ENCODE results near the gene CROCC2. TPM values are rescaled to one million over a fixed set of nuclear protein-coding genes. Genes with fewer than 3 reads are reported as not detected.

CROCC2 gene
- polyA plus RNA-seq, 6 donors from 2014 or later = not detected

GRCh38 chr2:241030883-241031282 lies 124.7 kb downstream of the CROCC2 start:
- no peak for ATAC-seq (ENCODE audit: low read depth in 2 of 2)

GRCh38 chr2:241031436-241032165 lies 125.5 kb downstream of the CROCC2 start:
- ATAC-seq (ENCODE audit: low read depth in 2 of 2) = no peak
- Mint-ChIP-seq H3K4me1 (peaks cover 4 to 22% (median 9%) of the 10 kb centered on the region in 3 donors), H3K36me3 (peaks cover under 1 to 5% of the 10 kb centered on the region in 2 donors), H3K27me3 (peaks cover 0 to 4% (median 0%) of the 10 kb centered on the region in 3 donors), H3K9me3 (peaks cover 3 to 22% (median 9%) of the 10 kb centered on the region in 7 donors), H3K4me3 (peak overlapping the region in 2 of 8 donors; percentile 12 to 57), H3K27ac (peak overlapping the region in 5 of 6 donors; percentile 7 to 85 (median 52))
- no peak for DNase-seq

More at GRCh38 chr2:241030883-241031282, 124.7 kb downstream of the CROCC2 start:
- peak overlapping the region in 1 of 8 donors; percentile 25 for H3K4me3 Mint-ChIP-seq
- H3K9me3 Mint-ChIP-seq = peaks cover 6 to 27% (median 16%) of the 10 kb centered on the region in 7 donors
- peaks cover 0 to 4% (median 0%) of the 10 kb centered on the region in 3 donors for H3K27me3 Mint-ChIP-seq
- peak overlapping the region in 2 of 6 donors; percentile 20 to 45 for H3K27ac Mint-ChIP-seq
- peaks cover 5 to 12% of the 10 kb centered on the region in 2 donors for H3K36me3 Mint-ChIP-seq
- DNase-seq = no peak
- peaks cover 4 to 22% (median 9%) of the 10 kb centered on the region in 3 donors for H3K4me1 Mint-ChIP-seq

- Mint-ChIP-seq H3K27ac (peak overlapping the region in 5 of 6 donors; percentile 89 to 97 (median 93)), H3K4me3 (peak overlapping the region in 3 of 8 donors; percentile 15 to 62 (median 53)), H3K9me3 (peaks cover 0 to 3% (median under 1%) of the 10 kb centered on the region in 7 donors), H3K4me1 (peaks cover 8 to 34% (median 15%) of the 10 kb centered on the region in 3 donors), H3K36me3 (no peaks in the 10 kb centered on the region), H3K27me3 (peaks cover 0 to 4% (median 0%) of the 10 kb centered on the region in 3 donors)
- ATAC-seq (ENCODE audit: low read depth in 2 of 2) = no peak
- DNase-seq = no peak
Observed at GRCh38 chr2:241033336-241033987, 127.3 kb downstream of the CROCC2 start.

- Mint-ChIP-seq H3K9me3 (no peaks in the 10 kb centered on the region), H3K36me3 (no peaks in the 10 kb centered on the region), H3K27ac (peak overlapping the region in 4 of 6 donors; percentile 34 to 97 (median 93)), H3K27me3 (peaks cover 0 to 4% (median 0%) of the 10 kb centered on the region in 3 donors), H3K4me1 (peaks cover 8 to 38% (median 15%) of the 10 kb centered on the region in 3 donors), H3K4me3 (peak overlapping the region in 1 of 8 donors; percentile 53)
- DNase-seq (no peak), ATAC-seq (ENCODE audit: low read depth in 2 of 2) (no peak)
Observed at GRCh38 chr2:241033994-241034393, 127.9 kb downstream of the CROCC2 start.

- no peaks in the 10 kb centered on the region for H3K36me3 Mint-ChIP-seq
- DNase-seq = no peak
Observed at GRCh38 chr2:241034490-241035141, 128.5 kb downstream of the CROCC2 start.

GRCh38 chr2:241035142-241035817 lies 129.1 kb downstream of the CROCC2 start:
- peaks cover 8 to 45% (median 17%) of the 10 kb centered on the region in 3 donors for H3K4me1 Mint-ChIP-seq
- ATAC-seq (ENCODE audit: low read depth in 2 of 2) = peak in 1 of 2 donors; percentile 5

More at GRCh38 chr2:241034490-241035141, 128.5 kb downstream of the CROCC2 start:
- Mint-ChIP-seq H3K9me3 (no peaks in the 10 kb centered on the region), H3K4me3 (peak overlapping the region in 5 of 8 donors; percentile 21 to 77 (median 40)), H3K4me1 (peaks cover 8 to 38% (median 15%) of the 10 kb centered on the region in 3 donors), H3K27ac (peak overlapping the region in 4 of 6 donors; percentile 64 to 97 (median 91)), H3K27me3 (peaks cover 0 to 4% (median 0%) of the 10 kb centered on the region in 3 donors)
- ATAC-seq (ENCODE audit: low read depth in 2 of 2) = no peak

GRCh38 chr2:241035818-241036396 lies 129.8 kb downstream of the CROCC2 start:
- H3K4me1 Mint-ChIP-seq = peaks cover 15 to 47% (median 23%) of the 10 kb centered on the region in 3 donors
- H3K36me3 Mint-ChIP-seq = no peaks in the 10 kb centered on the region
- H3K9me3 Mint-ChIP-seq = no peaks in the 10 kb centered on the region
- H3K27me3 Mint-ChIP-seq = peaks cover 0 to 4% (median 0%) of the 10 kb centered on the region in 3 donors
- H3K4me3 Mint-ChIP-seq = peak overlapping the region; percentile 72 to 91 (median 86)
- peak overlapping the region; percentile 56 to 97 (median 96) for H3K27ac Mint-ChIP-seq
- DNase-seq = peak; percentile 74
- ATAC-seq (ENCODE audit: low read depth in 2 of 2) = peak; percentile 63 to 70

More at GRCh38 chr2:241035142-241035817, 129.1 kb downstream of the CROCC2 start:
- Mint-ChIP-seq H3K4me3 (peak overlapping the region in 7 of 8 donors; percentile 9 to 77 (median 38)), H3K27me3 (peaks cover 0 to 4% (median 0%) of the 10 kb centered on the region in 3 donors), H3K9me3 (no peaks in the 10 kb centered on the region), H3K36me3 (no peaks in the 10 kb centered on the region), H3K27ac (peak overlapping the region in 3 of 6 donors; percentile 85 to 97 (median 91))
- peak; percentile 31 for DNase-seq

- DNase-seq = peak; percentile 78
- Mint-ChIP-seq H3K4me1 (peaks cover 15 to 47% (median 23%) of the 10 kb centered on the region in 3 donors), H3K9me3 (no peaks in the 10 kb centered on the region), H3K27me3 (peaks cover 0 to 3% (median 0%) of the 10 kb centered on the region in 3 donors), H3K36me3 (no peaks in the 10 kb centered on the region), H3K27ac (peak overlapping the region; percentile 56 to 97 (median 96)), H3K4me3 (peak overlapping the region; percentile 72 to 91 (median 86))
- ATAC-seq (ENCODE audit: low read depth in 2 of 2) = peak; percentile 60 to 68
Observed at GRCh38 chr2:241036397-241036963, 130.3 kb downstream of the CROCC2 start.

GRCh38 chr2:241036964-241037421 lies 130.9 kb downstream of the CROCC2 start:
- Mint-ChIP-seq H3K4me1 (peaks cover 15 to 47% (median 24%) of the 10 kb centered on the region in 3 donors), H3K4me3 (peak overlapping the region; percentile 56 to 91 (median 86)), H3K27me3 (no peaks in the 10 kb centered on the region), H3K9me3 (no peaks in the 10 kb centered on the region), H3K36me3 (no peaks in the 10 kb centered on the region), H3K27ac (peak overlapping the region; percentile 74 to 97 (median 94))
- DNase-seq (no peak), ATAC-seq (ENCODE audit: low read depth in 2 of 2) (peak in 1 of 2 donors; percentile 1)

GRCh38 chr2:241037498-241037897 lies 131.4 kb downstream of the CROCC2 start:
- Mint-ChIP-seq H3K4me3 (peak overlapping the region; percentile 55 to 91 (median 80)), H3K27me3 (no peaks in the 10 kb centered on the region), H3K27ac (peak overlapping the region; percentile 92 to 98 (median 97)), H3K36me3 (no peaks in the 10 kb centered on the region), H3K9me3 (no peaks in the 10 kb centered on the region), H3K4me1 (peaks cover 20 to 49% (median 29%) of the 10 kb centered on the region in 3 donors)
- DNase-seq (no peak), ATAC-seq (ENCODE audit: low read depth in 2 of 2) (no peak)

- no peak for ATAC-seq (ENCODE audit: low read depth in 2 of 2)
Observed at GRCh38 chr2:241038374-241039180, 132.4 kb downstream of the CROCC2 start.

More at GRCh38 chr2:241038374-241039180, 132.4 kb downstream of the CROCC2 start:
- peak overlapping the region; percentile 74 to 98 (median 93) for H3K27ac Mint-ChIP-seq
- no peak for DNase-seq
- no peaks in the 10 kb centered on the region for H3K36me3 Mint-ChIP-seq
- H3K4me3 Mint-ChIP-seq = peak overlapping the region; percentile 55 to 85 (median 76)
- peaks cover 27 to 55% (median 40%) of the 10 kb centered on the region in 3 donors for H3K4me1 Mint-ChIP-seq
- no peaks in the 10 kb centered on the region for H3K27me3 Mint-ChIP-seq
- H3K9me3 Mint-ChIP-seq = no peaks in the 10 kb centered on the region

All from naive B cell (primary cell).